HG03025 (cell line): ENCODE measurements around the gene PPP2R5C.

Experiments
- ATAC-seq: cut with Tn5 transposase; IDR thresholded peaks from one replicate; pipeline ENCODE4 v1.9.1; 2021; ENCODE audit warnings: mild to moderate bottlenecking, moderate library complexity; ENCODE audit not compliant: unreplicated experiment, low FRiP score

PPP2R5C gene

GRCh38 chr14:101856536-101856935 lies 95.0 kb downstream of the PPP2R5C start:
- no peak for ATAC-seq

- ATAC-seq = no peak
These were observed 95.7 kb downstream of the PPP2R5C start for GRCh38 chr14:101857226-101857625.

- ATAC-seq = no peak
These were observed 97.5 kb downstream of the PPP2R5C start for GRCh38 chr14:101858791-101859537.

- ATAC-seq = no peak
These were observed 98.0 kb downstream of the PPP2R5C start for GRCh38 chr14:101859538-101859902.

- ATAC-seq = no peak
These were observed 98.4 kb downstream of the PPP2R5C start for GRCh38 chr14:101859958-101860357.

- ATAC-seq = no peak
These were observed 100.0 kb downstream of the PPP2R5C start for GRCh38 chr14:101861464-101861863.

GRCh38 chr14:101862177-101862576 lies 100.7 kb downstream of the PPP2R5C start:
- ATAC-seq = no peak

GRCh38 chr14:101862711-101863110 lies 101.2 kb downstream of the PPP2R5C start:
- no peak for ATAC-seq

- ATAC-seq = no peak
These were observed 103.8 kb downstream of the PPP2R5C start for GRCh38 chr14:101865288-101865687.

- no peak for ATAC-seq
These were observed 106.3 kb downstream of the PPP2R5C start for GRCh38 chr14:101867854-101868253.

GRCh38 chr14:101869217-101869616 lies 107.7 kb downstream of the PPP2R5C start:
- no peak for ATAC-seq

- ATAC-seq = no peak
These were observed 108.9 kb downstream of the PPP2R5C start for GRCh38 chr14:101870273-101870939.

- ATAC-seq = no peak
These were observed 110.8 kb downstream of the PPP2R5C start for GRCh38 chr14:101872346-101872745.

GRCh38 chr14:101873076-101873825 lies 111.7 kb downstream of the PPP2R5C start:
- no peak for ATAC-seq

GRCh38 chr14:101873991-101874390 lies 112.5 kb downstream of the PPP2R5C start:
- ATAC-seq = no peak

- no peak for ATAC-seq
These were observed 113.7 kb downstream of the PPP2R5C start for GRCh38 chr14:101875041-101875726.

- ATAC-seq = no peak
These were observed 114.4 kb downstream of the PPP2R5C start for GRCh38 chr14:101875727-101876554.

- peak; percentile 87 for ATAC-seq
These were observed 115.0 kb downstream of the PPP2R5C start for GRCh38 chr14:101876555-101876938.

GRCh38 chr14:101877766-101878165 lies 116.3 kb downstream of the PPP2R5C start:
- no peak for ATAC-seq

GRCh38 chr14:101878211-101878821 lies 116.8 kb downstream of the PPP2R5C start:
- ATAC-seq = no peak
